Occipital lobe (tissue), 1 donor: Measurements from ENCODE around the gene F3. TPM values are rescaled to one million over a fixed set of nuclear protein-coding genes. Genes with fewer than 3 reads are reported as not detected.

Source experiments
- total RNA-seq: library from RNA; depleted of rRNA; stranded (reverse); fragments of >200 nt; gene quantifications from one replicate; pipeline ENCODE4 v1.2.3, GENCODE V29; 2014

Gene F3
- total RNA-seq, 1 donor from 2014 or later, result 25.6 TPM

Other genes starting within 250 kb of the F3 start
- 110 TPM for gene ABCD3, start 123.4 kb downstream of the F3 start, total RNA-seq